ENCODE data around the gene GRIK2. TPM values are rescaled to one million over a fixed set of nuclear protein-coding genes. Genes with fewer than 3 reads are reported as not detected.
A peak's percentile ranks its signal among the peaks of the same experiment; 100 is the strongest.

The GRIK2 gene
- total RNA-seq, 1 experiment from 2014 or later = 0.97 TPM

GRCh38 chr6:101806241-101806640 lies 412.7 kb downstream of the GRIK2 start:
- H3K36me3 ChIP-seq = no peaks in the 10 kb centered on the region
- H3K27ac ChIP-seq = peak overlapping the region; percentile 75
- H3K9me3 ChIP-seq (replicated peaks) = no peaks in the 10 kb centered on the region
- H3K27me3 ChIP-seq (replicated peaks) = no peaks in the 10 kb centered on the region
- no peak overlapping the region for H3K4me3 ChIP-seq
- H3K4me1 ChIP-seq (replicated peaks) = peaks cover 24% of the 10 kb centered on the region
- peak in 1 of 2 experiments; percentile 68 for DNase-seq (ENCODE audit: low read depth in 1 of 2, low spot score in 2 of 2)

GRCh38 chr6:101811108-101811507 lies 417.6 kb downstream of the GRIK2 start:
- no peak for DNase-seq (ENCODE audit: low read depth in 1 of 2, low spot score in 2 of 2)
- Histone ChIP-seq H3K4me1 (replicated peaks) (peaks cover 13% of the 10 kb centered on the region), H3K27me3 (replicated peaks) (no peaks in the 10 kb centered on the region), H3K9me3 (replicated peaks) (no peaks in the 10 kb centered on the region), H3K4me3 (no peak overlapping the region), H3K36me3 (no peaks in the 10 kb centered on the region), H3K27ac (no peak overlapping the region)

- Histone ChIP-seq H3K27ac (no peak overlapping the region), H3K9me3 (replicated peaks) (peaks cover 3% of the 10 kb centered on the region), H3K4me3 (no peak overlapping the region), H3K4me1 (replicated peaks) (no peaks in the 10 kb centered on the region), H3K27me3 (replicated peaks) (no peaks in the 10 kb centered on the region), H3K36me3 (no peaks in the 10 kb centered on the region)
- no peak for DNase-seq (ENCODE audit: low read depth in 1 of 2, low spot score in 2 of 2)
Observed at GRCh38 chr6:101816716-101817115, 423.2 kb downstream of the GRIK2 start.

- Histone ChIP-seq H3K27ac (no peak overlapping the region), H3K4me1 (replicated peaks) (no peaks in the 10 kb centered on the region), H3K36me3 (no peaks in the 10 kb centered on the region), H3K4me3 (no peak overlapping the region), H3K9me3 (replicated peaks) (peaks cover 3% of the 10 kb centered on the region), H3K27me3 (replicated peaks) (no peaks in the 10 kb centered on the region)
- DNase-seq (ENCODE audit: low read depth in 1 of 2, low spot score in 2 of 2) = no peak
Observed at GRCh38 chr6:101818051-101818450, 424.5 kb downstream of the GRIK2 start.

- Histone ChIP-seq H3K36me3 (no peaks in the 10 kb centered on the region), H3K4me1 (replicated peaks) (no peaks in the 10 kb centered on the region), H3K9me3 (replicated peaks) (peaks cover 4% of the 10 kb centered on the region; the same call in 1 of the 2 replicates), H3K4me3 (no peak overlapping the region), H3K27me3 (replicated peaks) (no peaks in the 10 kb centered on the region), H3K27ac (no peak overlapping the region)
- no peak for DNase-seq (ENCODE audit: low read depth in 1 of 2, low spot score in 2 of 2)
Observed at GRCh38 chr6:101824551-101825345, 431.2 kb downstream of the GRIK2 start.

- H3K27ac ChIP-seq = no peak overlapping the region
- H3K36me3 ChIP-seq = no peaks in the 10 kb centered on the region
- H3K4me1 ChIP-seq (replicated peaks) = no peaks in the 10 kb centered on the region
- no peaks in the 10 kb centered on the region for H3K27me3 ChIP-seq (replicated peaks)
- DNase-seq (ENCODE audit: low read depth in 1 of 2, low spot score in 2 of 2) = no peak
- no peak overlapping the region for H3K4me3 ChIP-seq
- H3K9me3 ChIP-seq (replicated peaks) = peaks cover 4% of the 10 kb centered on the region; the same call in 1 of the 2 replicates
Observed at GRCh38 chr6:101826269-101826668, 432.8 kb downstream of the GRIK2 start.

- no peak overlapping the region for H3K27ac ChIP-seq
- H3K4me3 ChIP-seq = no peak overlapping the region
- H3K27me3 ChIP-seq (replicated peaks) = no peaks in the 10 kb centered on the region
- H3K9me3 ChIP-seq (replicated peaks) = peaks cover 4% of the 10 kb centered on the region; the same call in 1 of the 2 replicates
- no peaks in the 10 kb centered on the region for H3K36me3 ChIP-seq
- DNase-seq (ENCODE audit: low read depth in 1 of 2, low spot score in 2 of 2) = no peak
- no peaks in the 10 kb centered on the region for H3K4me1 ChIP-seq (replicated peaks)
Observed at GRCh38 chr6:101826678-101827077, 433.2 kb downstream of the GRIK2 start.

- no peak overlapping the region for H3K4me3 ChIP-seq
- no peaks in the 10 kb centered on the region for H3K36me3 ChIP-seq
- H3K9me3 ChIP-seq (replicated peaks) = peaks cover 4% of the 10 kb centered on the region; the same call in 1 of the 2 replicates
- no peak overlapping the region for H3K27ac ChIP-seq
- no peaks in the 10 kb centered on the region for H3K27me3 ChIP-seq (replicated peaks)
- H3K4me1 ChIP-seq (replicated peaks) = no peaks in the 10 kb centered on the region
- DNase-seq (ENCODE audit: low read depth in 1 of 2, low spot score in 2 of 2) = peak in 1 of 2 experiments; percentile 32
Observed at GRCh38 chr6:101830501-101831031, 437.1 kb downstream of the GRIK2 start.

GRCh38 chr6:101832371-101832770 lies 438.9 kb downstream of the GRIK2 start:
- H3K4me3 ChIP-seq = no peak overlapping the region
- no peaks in the 10 kb centered on the region for H3K4me1 ChIP-seq (replicated peaks)
- peaks cover 4% of the 10 kb centered on the region; the same call in 1 of the 2 replicates for H3K9me3 ChIP-seq (replicated peaks)
- no peak for DNase-seq (ENCODE audit: low read depth in 1 of 2, low spot score in 2 of 2)
- H3K27ac ChIP-seq = no peak overlapping the region
- H3K27me3 ChIP-seq (replicated peaks) = no peaks in the 10 kb centered on the region
- no peaks in the 10 kb centered on the region for H3K36me3 ChIP-seq

- Histone ChIP-seq H3K4me1 (replicated peaks) (no peaks in the 10 kb centered on the region), H3K36me3 (no peaks in the 10 kb centered on the region), H3K4me3 (no peak overlapping the region), H3K9me3 (replicated peaks) (no peaks in the 10 kb centered on the region), H3K27ac (no peak overlapping the region), H3K27me3 (replicated peaks) (no peaks in the 10 kb centered on the region)
- DNase-seq (ENCODE audit: low read depth in 1 of 2, low spot score in 2 of 2) = no peak
Observed at GRCh38 chr6:101840100-101840499, 446.6 kb downstream of the GRIK2 start.

GRCh38 chr6:101845172-101845571 lies 451.7 kb downstream of the GRIK2 start:
- no peak for DNase-seq (ENCODE audit: low read depth in 1 of 2, low spot score in 2 of 2)
- no peaks in the 10 kb centered on the region for H3K9me3 ChIP-seq (replicated peaks)
- no peaks in the 10 kb centered on the region for H3K4me1 ChIP-seq (replicated peaks)
- no peak overlapping the region for H3K4me3 ChIP-seq
- no peak overlapping the region for H3K27ac ChIP-seq
- H3K27me3 ChIP-seq (replicated peaks) = no peaks in the 10 kb centered on the region
- H3K36me3 ChIP-seq = no peaks in the 10 kb centered on the region

GRCh38 chr6:101845621-101846020 lies 452.1 kb downstream of the GRIK2 start:
- Histone ChIP-seq H3K27me3 (replicated peaks) (no peaks in the 10 kb centered on the region), H3K4me3 (no peak overlapping the region), H3K9me3 (replicated peaks) (no peaks in the 10 kb centered on the region), H3K27ac (no peak overlapping the region), H3K36me3 (no peaks in the 10 kb centered on the region), H3K4me1 (replicated peaks) (no peaks in the 10 kb centered on the region)
- no peak for DNase-seq (ENCODE audit: low read depth in 1 of 2, low spot score in 2 of 2)

- Histone ChIP-seq H3K36me3 (no peaks in the 10 kb centered on the region), H3K9me3 (replicated peaks) (no peaks in the 10 kb centered on the region), H3K4me1 (replicated peaks) (no peaks in the 10 kb centered on the region), H3K4me3 (no peak overlapping the region), H3K27me3 (replicated peaks) (no peaks in the 10 kb centered on the region), H3K27ac (no peak overlapping the region)
- no peak for DNase-seq (ENCODE audit: low read depth in 1 of 2, low spot score in 2 of 2)
Observed at GRCh38 chr6:101847690-101848089, 454.2 kb downstream of the GRIK2 start.

- Histone ChIP-seq H3K4me1 (replicated peaks) (no peaks in the 10 kb centered on the region), H3K36me3 (no peaks in the 10 kb centered on the region), H3K27me3 (replicated peaks) (no peaks in the 10 kb centered on the region), H3K4me3 (no peak overlapping the region), H3K27ac (no peak overlapping the region), H3K9me3 (replicated peaks) (no peaks in the 10 kb centered on the region)
- DNase-seq (ENCODE audit: low read depth in 1 of 2, low spot score in 2 of 2) = no peak
Observed at GRCh38 chr6:101851911-101852310, 458.4 kb downstream of the GRIK2 start.
